A204.1 (cell line): ENCODE measurements around the gene LHX8.
A peak's percentile ranks its signal among the peaks of the same experiment; 100 is the strongest.

ENCODE experiments used
- FAIRE-seq: peaks from 2 replicates; lab custom pipeline; 2012; peaks lifted over from hg19 to GRCh38; lab: Jason Lieb, UNC

The LHX8 gene

GRCh38 chr1:75203415-75204277 is 69.5 kb downstream of the LHX8 start:
- FAIRE-seq, result peak; percentile 97

GRCh38 chr1:75208862-75209261 is 74.7 kb downstream of the LHX8 start:
- no peak for FAIRE-seq
